Measurements from ENCODE around the gene CNBD2.
"Not testable (repeated sequence)": the region's sequence is repeated elsewhere in the genome, so short reads cannot be mapped to it uniquely, and the experiment has no call there.

Gene CNBD2

GRCh38 chr20:36001331-36001730, 32.9 kb downstream of the CNBD2 start:
- not testable (repeated sequence) for H3K4me3 ChIP-seq (ENCODE audit: low read length); H3K27me3 ChIP-seq (replicated peaks; ENCODE audit: control insufficient read depth, insufficient read depth, low read length); H3K4me1 ChIP-seq (ENCODE audit: control insufficient read depth, insufficient read depth, low read length); DNase-seq (ENCODE audit: low read depth); H3K36me3 ChIP-seq (ENCODE audit: control insufficient read depth, insufficient read depth, low read length, severe bottlenecking); H3K9ac ChIP-seq (ENCODE audit: low read length)
- H3K9me3 ChIP-seq (ENCODE audit: control insufficient read depth, low read length), result peaks cover 13% of the 10 kb centered on the region

DNA sequence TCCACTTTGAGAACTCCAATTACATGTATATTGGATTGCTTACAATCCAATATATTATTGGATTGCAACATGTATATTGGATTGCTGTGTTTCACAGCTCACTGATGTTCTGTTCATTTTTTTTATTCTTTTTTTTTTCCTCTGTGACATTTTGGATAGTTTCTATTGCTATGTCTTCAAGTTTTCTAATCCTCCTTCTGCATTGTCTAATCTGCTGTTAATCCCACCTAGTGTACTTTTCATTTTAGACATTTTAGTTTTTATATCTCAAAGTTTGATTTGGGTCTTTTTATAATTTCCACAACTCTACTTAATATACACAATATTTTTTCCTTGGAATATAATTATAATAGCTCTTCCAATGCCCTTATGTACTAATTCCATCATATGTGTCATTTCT, 34.5 kb downstream of the CNBD2 start:
- Histone ChIP-seq H3K4me3 (ENCODE audit: low read length) (no peak overlapping the region), H3K9ac (ENCODE audit: low read length) (no peak overlapping the region), H3K9me3 (ENCODE audit: control insufficient read depth, low read length) (peaks cover 13% of the 10 kb centered on the region), H3K4me1 (ENCODE audit: control insufficient read depth, insufficient read depth, low read length) (peaks cover 7% of the 10 kb centered on the region), H3K36me3 (ENCODE audit: control insufficient read depth, insufficient read depth, low read length, severe bottlenecking) (no peaks in the 10 kb centered on the region), H3K27me3 (replicated peaks; ENCODE audit: control insufficient read depth, insufficient read depth, low read length) (no peaks in the 10 kb centered on the region)
- DNase-seq (ENCODE audit: low read depth), result no peak

DNA sequence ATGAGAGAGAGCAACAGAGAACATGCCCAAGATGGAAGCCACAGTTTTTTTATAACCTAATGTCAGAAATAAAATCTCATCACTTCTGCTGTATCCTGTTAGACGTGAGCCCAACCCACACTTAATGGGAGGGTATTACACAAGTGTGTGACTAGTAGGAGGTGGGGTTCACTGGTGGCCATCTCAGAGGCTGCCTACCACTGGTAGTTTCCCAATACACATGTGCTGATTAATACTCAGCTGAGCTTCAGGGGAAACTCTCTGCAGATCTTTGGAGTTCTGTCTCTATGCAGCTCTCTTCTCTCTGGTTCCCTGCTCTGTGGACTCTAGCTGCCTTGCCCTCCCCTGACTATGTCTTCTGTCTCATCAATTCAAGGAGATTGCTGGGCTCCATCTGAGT, 35.7 kb downstream of the CNBD2 start:
- Histone ChIP-seq H3K27me3 (replicated peaks; ENCODE audit: control insufficient read depth, insufficient read depth, low read length) (no peaks in the 10 kb centered on the region), H3K4me3 (ENCODE audit: low read length) (peak overlapping the region; percentile 27), H3K9ac (ENCODE audit: low read length) (no peak overlapping the region), H3K4me1 (ENCODE audit: control insufficient read depth, insufficient read depth, low read length) (peaks cover 7% of the 10 kb centered on the region), H3K9me3 (ENCODE audit: control insufficient read depth, low read length) (peaks cover 13% of the 10 kb centered on the region), H3K36me3 (ENCODE audit: control insufficient read depth, insufficient read depth, low read length, severe bottlenecking) (no peaks in the 10 kb centered on the region)
- no peak for DNase-seq (ENCODE audit: low read depth)

DNA sequence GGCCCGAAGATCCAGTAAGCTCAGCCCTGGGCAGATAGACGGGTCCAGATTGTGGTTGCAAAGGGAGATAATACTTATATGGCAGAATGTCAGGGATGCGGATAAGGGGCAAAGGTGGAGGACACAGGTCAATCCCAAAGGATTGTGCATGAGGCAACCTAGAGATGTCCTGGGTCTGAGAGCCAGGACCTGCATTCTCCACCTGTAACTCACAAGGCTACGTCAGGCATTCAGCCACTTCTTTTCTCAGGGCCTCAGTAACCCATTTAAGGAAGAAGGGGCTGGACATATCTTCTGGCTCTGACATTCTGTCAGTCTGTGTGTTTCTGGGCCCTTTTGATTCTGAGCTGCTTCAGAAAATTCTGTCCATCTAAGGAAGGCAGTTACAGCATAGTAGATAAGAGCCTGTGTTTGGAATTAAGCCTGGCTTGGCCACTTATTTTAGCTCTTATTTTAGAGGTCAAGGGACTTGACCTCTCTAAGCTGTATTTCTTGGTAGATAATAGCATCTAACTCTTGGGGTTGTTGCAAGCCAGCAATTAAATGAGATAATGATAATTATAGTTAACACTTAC, 40.2 kb downstream of the CNBD2 start:
- DNase-seq (ENCODE audit: low read depth), result no peak
- H3K4me3 ChIP-seq (ENCODE audit: low read length), result no peak overlapping the region
- no peak overlapping the region for H3K9ac ChIP-seq (ENCODE audit: low read length)
- H3K36me3 ChIP-seq (ENCODE audit: control insufficient read depth, insufficient read depth, low read length, severe bottlenecking), result no peaks in the 10 kb centered on the region
- peaks cover 7% of the 10 kb centered on the region for H3K4me1 ChIP-seq (ENCODE audit: control insufficient read depth, insufficient read depth, low read length)
- peaks cover 4% of the 10 kb centered on the region for H3K9me3 ChIP-seq (ENCODE audit: control insufficient read depth, low read length)
- H3K27me3 ChIP-seq (replicated peaks; ENCODE audit: control insufficient read depth, insufficient read depth, low read length), result no peaks in the 10 kb centered on the region

DNA sequence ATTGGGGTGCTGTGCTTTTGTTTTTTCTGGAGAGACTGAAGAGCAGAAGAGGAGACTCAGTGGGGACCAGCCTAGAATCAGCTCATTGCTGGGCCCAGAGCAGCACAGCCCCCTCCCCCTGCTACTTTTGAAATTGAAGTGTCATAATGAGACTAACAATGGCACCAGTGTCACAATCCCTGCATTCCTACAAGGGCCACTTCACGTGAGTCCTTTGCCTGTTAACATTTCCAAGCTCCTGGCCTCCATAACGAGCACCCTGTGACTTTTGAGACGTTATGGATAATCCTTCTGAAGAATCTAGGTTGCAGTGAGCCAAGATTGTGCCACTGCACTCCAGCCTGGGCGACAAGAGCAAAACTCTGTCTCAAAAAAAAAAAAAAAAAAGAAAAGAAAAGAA, 41.7 kb downstream of the CNBD2 start:
- no peaks in the 10 kb centered on the region for H3K27me3 ChIP-seq (replicated peaks; ENCODE audit: control insufficient read depth, insufficient read depth, low read length)
- H3K4me3 ChIP-seq (ENCODE audit: low read length), result no peak overlapping the region
- no peak overlapping the region for H3K9ac ChIP-seq (ENCODE audit: low read length)
- H3K4me1 ChIP-seq (ENCODE audit: control insufficient read depth, insufficient read depth, low read length), result no peaks in the 10 kb centered on the region
- no peak for DNase-seq (ENCODE audit: low read depth)
- no peaks in the 10 kb centered on the region for H3K9me3 ChIP-seq (ENCODE audit: control insufficient read depth, low read length)
- H3K36me3 ChIP-seq (ENCODE audit: control insufficient read depth, insufficient read depth, low read length, severe bottlenecking), result no peaks in the 10 kb centered on the region

DNA sequence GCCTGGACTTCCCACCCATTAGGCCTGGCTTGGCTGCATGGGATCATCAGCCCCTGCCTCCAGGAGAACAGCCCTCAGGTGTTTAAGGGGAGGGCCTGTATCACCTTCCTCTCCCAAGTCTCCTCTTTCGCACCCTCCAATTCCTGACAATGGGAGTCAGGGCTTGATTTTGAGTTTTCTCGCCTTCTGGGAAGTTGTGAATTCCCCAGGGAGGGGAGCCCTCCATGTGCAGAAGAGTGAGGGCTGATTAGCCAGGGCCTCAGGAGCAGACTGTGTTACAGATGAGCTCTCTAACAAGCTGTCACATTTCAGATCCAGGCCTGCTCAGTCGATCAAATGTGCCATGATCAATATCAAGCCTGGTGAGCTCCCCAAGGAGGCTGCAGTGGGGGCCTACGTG, 42.4 kb downstream of the CNBD2 start:
- H3K27me3 ChIP-seq (replicated peaks; ENCODE audit: control insufficient read depth, insufficient read depth, low read length), result no peaks in the 10 kb centered on the region
- no peaks in the 10 kb centered on the region for H3K36me3 ChIP-seq (ENCODE audit: control insufficient read depth, insufficient read depth, low read length, severe bottlenecking)
- H3K4me3 ChIP-seq (ENCODE audit: low read length), result no peak overlapping the region
- DNase-seq (ENCODE audit: low read depth), result no peak
- H3K9me3 ChIP-seq (ENCODE audit: control insufficient read depth, low read length), result no peaks in the 10 kb centered on the region
- no peaks in the 10 kb centered on the region for H3K4me1 ChIP-seq (ENCODE audit: control insufficient read depth, insufficient read depth, low read length)
- H3K9ac ChIP-seq (ENCODE audit: low read length), result no peak overlapping the region

DNA sequence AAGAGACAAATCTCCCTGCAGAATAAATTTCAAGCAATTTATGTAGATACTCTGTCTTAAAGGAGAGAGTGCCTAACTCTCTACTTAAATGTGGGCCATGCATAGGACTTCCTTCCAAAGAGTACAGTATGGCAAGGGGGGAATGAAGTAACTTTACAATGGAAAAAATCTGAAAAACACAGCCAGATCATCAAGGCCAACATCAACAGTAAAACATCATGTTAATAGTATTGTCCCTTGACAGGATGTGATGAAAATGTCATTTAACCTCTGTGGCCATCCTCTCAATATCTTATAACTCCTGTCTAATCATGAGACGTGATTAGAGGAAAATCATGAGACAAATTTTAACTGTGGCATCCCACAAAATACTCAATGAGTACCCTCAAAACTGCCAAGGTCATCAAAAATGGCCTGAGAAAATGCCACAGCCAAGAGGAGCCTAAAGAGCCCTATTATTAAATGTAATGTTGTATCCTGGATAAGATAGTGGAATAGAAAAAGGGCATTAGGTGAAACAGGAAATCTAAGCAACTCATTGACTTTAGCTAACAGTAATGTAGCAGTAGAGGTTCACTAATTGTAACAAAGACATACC, 47.5 kb downstream of the CNBD2 start:
- Histone ChIP-seq H3K36me3 (ENCODE audit: control insufficient read depth, insufficient read depth, low read length, severe bottlenecking) (no peaks in the 10 kb centered on the region), H3K4me1 (ENCODE audit: control insufficient read depth, insufficient read depth, low read length) (peaks cover 14% of the 10 kb centered on the region), H3K27me3 (replicated peaks; ENCODE audit: control insufficient read depth, insufficient read depth, low read length) (no peaks in the 10 kb centered on the region), H3K9ac (ENCODE audit: low read length) (no peak overlapping the region), H3K9me3 (ENCODE audit: control insufficient read depth, low read length) (no peaks in the 10 kb centered on the region), H3K4me3 (ENCODE audit: low read length) (no peak overlapping the region)
- DNase-seq (ENCODE audit: low read depth), result no peak

DNA sequence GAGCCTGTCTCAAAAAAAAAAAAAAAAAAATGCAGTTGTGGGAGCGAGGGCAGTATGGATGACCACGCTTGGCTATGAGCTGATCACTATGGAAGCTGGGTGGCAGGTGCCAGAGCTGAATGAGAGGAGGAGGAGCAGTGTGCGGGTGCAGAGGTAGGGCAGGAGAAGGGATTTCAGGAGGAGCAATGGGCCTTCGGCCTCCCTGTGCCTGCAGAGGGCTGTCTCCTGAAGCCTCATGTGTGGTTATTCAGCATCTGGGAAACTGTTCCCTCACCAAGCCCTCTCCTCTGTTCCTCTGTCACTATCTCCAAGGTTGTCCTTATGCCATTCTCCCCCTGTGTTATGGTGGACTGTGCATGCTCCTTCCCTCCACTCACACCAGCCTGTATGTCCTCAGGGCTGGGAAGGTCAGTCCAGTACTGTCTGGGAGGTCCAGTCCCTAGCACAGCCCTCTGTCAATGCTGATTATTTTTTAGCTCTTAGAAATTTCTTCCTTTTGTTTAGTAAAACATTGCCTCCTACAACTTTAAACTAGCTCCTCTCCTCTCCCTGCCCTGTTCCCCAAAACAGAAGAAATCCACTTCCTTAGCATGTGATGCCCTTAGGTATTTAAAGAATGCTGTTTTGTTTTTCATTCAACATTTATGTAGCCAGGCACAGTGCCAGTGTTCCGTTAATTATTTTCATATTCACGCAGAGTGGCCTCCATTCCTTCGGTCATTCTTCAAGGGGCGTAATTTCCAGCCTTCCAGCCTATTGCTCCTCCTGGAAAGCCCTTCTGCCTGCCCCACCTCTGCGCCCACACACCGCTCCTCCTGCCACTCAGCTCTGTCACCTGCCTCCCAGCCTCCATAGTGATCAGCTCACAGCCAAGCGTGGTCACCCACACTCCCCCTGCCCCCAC, 48.9 kb downstream of the CNBD2 start:
- Histone ChIP-seq H3K4me1 (ENCODE audit: control insufficient read depth, insufficient read depth, low read length) (peaks cover 14% of the 10 kb centered on the region), H3K9me3 (ENCODE audit: control insufficient read depth, low read length) (no peaks in the 10 kb centered on the region), H3K36me3 (ENCODE audit: control insufficient read depth, insufficient read depth, low read length, severe bottlenecking) (no peaks in the 10 kb centered on the region), H3K9ac (ENCODE audit: low read length) (peak overlapping the region; percentile 59), H3K4me3 (ENCODE audit: low read length) (peak overlapping the region; percentile 23), H3K27me3 (replicated peaks; ENCODE audit: control insufficient read depth, insufficient read depth, low read length) (no peaks in the 10 kb centered on the region)
- peak; percentile 87 for DNase-seq (ENCODE audit: low read depth)

DNA sequence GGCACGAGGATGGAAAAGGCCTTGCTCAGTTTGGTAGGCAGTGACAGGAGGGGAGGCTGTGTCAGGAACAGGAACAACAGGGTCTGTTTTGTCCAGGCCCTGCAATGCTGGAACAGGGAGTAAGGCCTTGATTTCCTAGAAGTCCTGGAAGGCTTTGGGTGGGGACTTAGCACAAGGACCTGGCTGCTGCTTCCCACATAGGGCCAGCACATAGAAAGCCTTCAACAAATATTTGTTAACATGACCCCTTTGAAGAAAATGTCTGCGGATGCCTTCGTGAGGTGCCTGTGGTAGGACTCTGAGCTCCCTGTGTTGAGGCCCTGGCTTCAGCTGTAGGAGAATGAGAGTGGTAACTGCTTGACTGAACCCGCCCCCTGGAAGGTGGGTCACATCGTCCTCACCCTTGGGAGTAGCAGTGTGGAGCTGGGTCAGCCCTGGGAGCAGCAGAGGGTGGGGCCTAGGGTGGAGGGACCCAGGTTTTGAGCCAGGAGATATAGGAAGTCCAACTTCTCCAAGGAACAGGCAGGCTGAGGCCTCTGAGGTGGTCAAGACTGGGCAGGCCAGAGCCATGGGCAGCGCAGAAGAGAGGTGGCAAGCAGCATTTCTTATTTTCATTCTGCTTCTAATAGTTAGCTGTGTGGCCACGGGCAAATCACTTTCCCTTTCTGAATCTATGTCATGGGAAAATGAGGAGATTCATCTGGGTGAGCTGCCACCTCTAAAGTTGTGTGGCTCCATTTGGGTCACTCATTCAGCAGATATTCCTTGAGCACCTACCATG, 50.0 kb downstream of the CNBD2 start:
- no peaks in the 10 kb centered on the region for H3K9me3 ChIP-seq (ENCODE audit: control insufficient read depth, low read length)
- no peaks in the 10 kb centered on the region for H3K27me3 ChIP-seq (replicated peaks; ENCODE audit: control insufficient read depth, insufficient read depth, low read length)
- no peak overlapping the region for H3K9ac ChIP-seq (ENCODE audit: low read length)
- no peaks in the 10 kb centered on the region for H3K36me3 ChIP-seq (ENCODE audit: control insufficient read depth, insufficient read depth, low read length, severe bottlenecking)
- H3K4me3 ChIP-seq (ENCODE audit: low read length), result no peak overlapping the region
- H3K4me1 ChIP-seq (ENCODE audit: control insufficient read depth, insufficient read depth, low read length), result peaks cover 14% of the 10 kb centered on the region
- no peak for DNase-seq (ENCODE audit: low read depth)

- not testable (repeated sequence) for H3K36me3 ChIP-seq (ENCODE audit: control insufficient read depth, insufficient read depth, low read length, severe bottlenecking); H3K9me3 ChIP-seq (ENCODE audit: control insufficient read depth, low read length); H3K4me3 ChIP-seq (ENCODE audit: low read length); DNase-seq (ENCODE audit: low read depth); H3K27me3 ChIP-seq (replicated peaks; ENCODE audit: control insufficient read depth, insufficient read depth, low read length); H3K9ac ChIP-seq (ENCODE audit: low read length); H3K4me1 ChIP-seq (ENCODE audit: control insufficient read depth, insufficient read depth, low read length)
Measured at GRCh38 chr20:36026131-36026530, 57.7 kb downstream of the CNBD2 start.
